HEK293 (cell line): ENCODE data around the gene ZCCHC3.
A peak's percentile ranks its signal among the peaks of the same experiment; 100 is the strongest.

Experiments used
- CTCF ChIA-PET: fragments of 350-600 bp; formaldehyde crosslinking; extraction: SDS; loops from one replicate; lab custom pipeline; 2021; ENCODE audit warnings: antibody characterized with exemption; lab: Yijun Ruan, JAX
- POLR2A ChIA-PET: fragments of 300-600 bp; formaldehyde crosslinking; extraction: SDS; loops from one replicate; lab custom pipeline; 2020; ENCODE audit warnings: antibody characterized with exemption, inconsistent platforms; lab: Yijun Ruan, JAX
- H3K27ac ChIP-seq: fragments of 200-500 bp; sonication (Bioruptor generic); 2 replicates; pipeline ENCODE4 v1.5.1; 2014; ENCODE audit warnings: low read depth, low read length, control low read depth, inconsistent platforms; ENCODE audit errors: extremely low read depth
- H3K36me3 ChIP-seq, 2 experiments: fragments of 200-500 bp in 1 of 2; sonication (Bioruptor generic) in 1 of 2; 1 replicate in 1 of 2; 2 replicates in 1 of 2; pipeline ENCODE4 v1.5.1; 2014 to 2017; ENCODE audit warnings: inconsistent platforms in 2 of 2, low read length in 2 of 2; ENCODE audit not compliant: control insufficient read depth in 2 of 2, insufficient read depth in 1 of 2
- H3K4me1 ChIP-seq: fragments of 200-500 bp; sonication (Bioruptor generic); 2 replicates; pipeline ENCODE4 v1.5.1; 2014; ENCODE audit warnings: mild to moderate bottlenecking, low read length, inconsistent platforms; ENCODE audit not compliant: control insufficient read depth, insufficient read depth
- H3K4me3 ChIP-seq: 2 replicates; pipeline ENCODE4 v1.5.1; 2011; ENCODE audit warnings: low read depth, mild to moderate bottlenecking, control low read depth, low read length, moderate library complexity
- H3K9me3 ChIP-seq: fragments of 200-500 bp; sonication (Bioruptor generic); 2 replicates; pipeline ENCODE4 v1.5.1; 2014; ENCODE audit warnings: low read depth, low read length, inconsistent platforms; ENCODE audit not compliant: control insufficient read depth, insufficient read depth
- BCL11A ChIP-seq: fragments of 450-650 bp; formaldehyde crosslinking; IDR thresholded peaks from 2 replicates; pipeline ENCODE4 v1.5.1; 2016; ENCODE audit warnings: low read depth, missing biosample characterization, missing genetic modification characterization
- ELK4 ChIP-seq: IDR thresholded peaks from 2 replicates; pipeline ENCODE4 v1.6.1; 2011; ENCODE audit warnings: mild to moderate bottlenecking, low read depth, low read length, borderline replicate concordance
- KLF7 ChIP-seq: fragments of 450-650 bp; formaldehyde crosslinking; IDR thresholded peaks from 2 replicates; pipeline ENCODE4 v1.5.1; 2016; ENCODE audit warnings: missing biosample characterization, missing genetic modification characterization, borderline replicate concordance
- MZF1 ChIP-seq: fragments of 450-650 bp; formaldehyde crosslinking; IDR thresholded peaks from 2 replicates; pipeline ENCODE4 v1.5.1; 2017; ENCODE audit warnings: missing biosample characterization, missing genetic modification characterization, borderline replicate concordance
- REPIN1 ChIP-seq: fragments of 450-650 bp; formaldehyde crosslinking; IDR thresholded peaks from 2 replicates; pipeline ENCODE4 v1.5.1; 2017; ENCODE audit warnings: missing biosample characterization, missing genetic modification characterization, low read depth
- SALL2 ChIP-seq: fragments of 450-650 bp; formaldehyde crosslinking; IDR thresholded peaks from 2 replicates; pipeline ENCODE4 v1.5.0; 2017; ENCODE audit warnings: missing biosample characterization, mild to moderate bottlenecking, missing genetic modification characterization, borderline replicate concordance
- ZBTB1 ChIP-seq: fragments of 450-650 bp; formaldehyde crosslinking; IDR thresholded peaks from 2 replicates; pipeline ENCODE4 v1.5.1; 2016; ENCODE audit warnings: missing biosample characterization, missing genetic modification characterization
- ZBTB44 ChIP-seq: fragments of 450-650 bp; IDR thresholded peaks from 2 replicates; pipeline ENCODE4 v1.5.1; 2018; ENCODE audit warnings: missing biosample characterization, mild to moderate bottlenecking, missing genetic modification characterization
- ZBTB7A ChIP-seq: fragments of 450-650 bp; formaldehyde crosslinking; IDR thresholded peaks from 2 replicates; pipeline ENCODE4 v1.5.1; 2016; ENCODE audit warnings: low read depth, missing biosample characterization, missing genetic modification characterization
- ZIC2 ChIP-seq: fragments of 450-650 bp; formaldehyde crosslinking; IDR thresholded peaks from 2 replicates; pipeline ENCODE4 v1.5.1; 2016; ENCODE audit warnings: missing biosample characterization, missing genetic modification characterization
- ZNF112 ChIP-seq: fragments of 450-650 bp; formaldehyde crosslinking; IDR thresholded peaks from 2 replicates; pipeline ENCODE4 v1.5.0; 2017; ENCODE audit warnings: missing biosample characterization, missing genetic modification characterization
- ZNF138 ChIP-seq: fragments of 450-650 bp; formaldehyde crosslinking; IDR thresholded peaks from 2 replicates; pipeline ENCODE4 v1.5.1; 2016; ENCODE audit warnings: missing biosample characterization, missing genetic modification characterization, borderline replicate concordance
- ZNF146 ChIP-seq: fragments of 450-650 bp; formaldehyde crosslinking; IDR thresholded peaks from 2 replicates; pipeline ENCODE4 v1.5.1; 2016; ENCODE audit warnings: missing biosample characterization, missing genetic modification characterization
- ZNF175 ChIP-seq: fragments of 450-650 bp; formaldehyde crosslinking; IDR thresholded peaks from 2 replicates; pipeline ENCODE4 v1.5.1; 2016; ENCODE audit warnings: missing biosample characterization, missing genetic modification characterization
- ZNF202 ChIP-seq: fragments of 450-650 bp; formaldehyde crosslinking; IDR thresholded peaks from 2 replicates; pipeline ENCODE4 v1.5.1; 2016; ENCODE audit warnings: missing biosample characterization, missing genetic modification characterization, borderline replicate concordance
- ZNF350 ChIP-seq: fragments of 450-650 bp; formaldehyde crosslinking; IDR thresholded peaks from 2 replicates; pipeline ENCODE4 v1.5.0; 2017; ENCODE audit warnings: missing biosample characterization, mild to moderate bottlenecking, missing genetic modification characterization
- ZNF423 ChIP-seq: fragments of 450-650 bp; formaldehyde crosslinking; IDR thresholded peaks from 2 replicates; pipeline ENCODE4 v1.5.1; 2016; ENCODE audit warnings: missing biosample characterization, missing genetic modification characterization
- ZNF510 ChIP-seq: fragments of 450-650 bp; formaldehyde crosslinking; IDR thresholded peaks from 2 replicates; pipeline ENCODE4 v1.5.1; 2018; ENCODE audit warnings: mild to moderate bottlenecking, missing genetic modification characterization, missing biosample characterization; ENCODE audit not compliant: insufficient replicate concordance
- ZNF514 ChIP-seq: fragments of 450-650 bp; formaldehyde crosslinking; IDR thresholded peaks from 2 replicates; pipeline ENCODE4 v1.5.1; 2016; ENCODE audit warnings: missing biosample characterization, missing genetic modification characterization
- ZNF518A ChIP-seq: fragments of 450-650 bp; formaldehyde crosslinking; conservative IDR thresholded peaks from 2 replicates; pipeline ENCODE4 v1.5.1; 2016; ENCODE audit warnings: low read depth, missing biosample characterization, missing genetic modification characterization
- ZNF555 ChIP-seq: fragments of 450-650 bp; formaldehyde crosslinking; conservative IDR thresholded peaks from 2 replicates; pipeline ENCODE4 v1.5.1; 2017; ENCODE audit warnings: missing biosample characterization, mild to moderate bottlenecking, missing genetic modification characterization, inconsistent platforms
- ZNF561 ChIP-seq: fragments of 450-650 bp; IDR thresholded peaks from 2 replicates; pipeline ENCODE4 v1.5.1; 2018; ENCODE audit warnings: missing biosample characterization, missing genetic modification characterization, borderline replicate concordance
- ZNF670 ChIP-seq: fragments of 450-650 bp; formaldehyde crosslinking; IDR thresholded peaks from 2 replicates; pipeline ENCODE4 v1.5.1; 2016; ENCODE audit warnings: missing biosample characterization, missing genetic modification characterization, low read depth
- ZNF707 ChIP-seq: fragments of 450-650 bp; formaldehyde crosslinking; IDR thresholded peaks from 2 replicates; pipeline ENCODE4 v1.5.1; 2016; ENCODE audit warnings: missing biosample characterization, missing genetic modification characterization
- ZNF768 ChIP-seq: fragments of 450-650 bp; formaldehyde crosslinking; IDR thresholded peaks from 2 replicates; pipeline ENCODE4 v1.5.1; 2018; ENCODE audit warnings: missing biosample characterization, mild to moderate bottlenecking, missing genetic modification characterization
- ZNF837 ChIP-seq: fragments of 450-650 bp; formaldehyde crosslinking; IDR thresholded peaks from 2 replicates; pipeline ENCODE4 v1.5.1; 2016; ENCODE audit warnings: missing biosample characterization, missing genetic modification characterization

The ZCCHC3 gene

GRCh38 chr20:266596-267562 is 30.5 kb upstream of the ZCCHC3 start (continued):
- TF ChIP-seq ZNF138 (tag by site-specific recombination) (no peak), ZNF518A (tag by site-specific recombination) (peak; percentile 72), ZNF350 (tag by site-specific recombination) (no peak), ZNF707 (no peak), ZNF514 (no peak), ELK4 (no peak), KLF7 (tag by site-specific recombination) (0 out of 2 replicates have a peak, but pooled peaks have one; percentile 24), MZF1 (tag by site-specific recombination) (no peak), ZNF175 (tag by site-specific recombination) (no peak), ZNF768 (tag by site-specific recombination) (no peak), ZBTB7A (tag by site-specific recombination) (no peak), SALL2 (no peak), ZNF146 (tag by site-specific recombination) (no peak)

- no peaks in the 10 kb centered on the region for H3K4me1 ChIP-seq
- CTCF ChIA-PET: interaction anchor here (1.7 to 3.1 kb wide), 3 partner anchors 30 to 60 kb away, joined by 6 to 19 read pairs (median 11); no protein-coding TSS in a partner anchor
- no peaks in the 10 kb centered on the region; a peak in 1 of 3 replicates for H3K36me3 ChIP-seq
- no peak overlapping the region for H3K4me3 ChIP-seq
- POLR2A ChIA-PET: no interaction called here
- no peaks in the 10 kb centered on the region for H3K9me3 ChIP-seq
- TF ChIP-seq ZNF837 (tag by site-specific recombination) (no peak), ZBTB44 (tag by site-specific recombination) (no peak), ZNF510 (no peak), ZNF561 (tag by site-specific recombination) (no peak), ZNF670 (tag by site-specific recombination) (no peak), ZNF423 (tag by site-specific recombination) (no peak), ZBTB1 (tag by site-specific recombination) (no peak), ZNF202 (tag by site-specific recombination) (no peak), ZNF555 (tag by site-specific recombination) (no peak), ZNF146 (tag by site-specific recombination) (no peak), MZF1 (tag by site-specific recombination) (no peak), REPIN1 (tag by site-specific recombination) (no peak), ZIC2 (tag by site-specific recombination) (no peak), BCL11A (tag by site-specific recombination) (no peak), ZNF112 (tag by site-specific recombination) (no peak)
- no peak overlapping the region for H3K27ac ChIP-seq
Observed at GRCh38 chr20:270517-270916, 26.9 kb upstream of the ZCCHC3 start.
